H1 (cell line): ENCODE data around the gene SIGLEC12. TPM values are rescaled to one million over a fixed set of nuclear protein-coding genes. Genes with fewer than 3 reads are reported as not detected.

Experiments
- CEBPB ChIP-seq: IDR thresholded peaks from 2 replicates; pipeline ENCODE4 v1.6.1; 2012; ENCODE audit warnings: low read depth, low read length
- CHD1 ChIP-seq: IDR thresholded peaks from 2 replicates; pipeline ENCODE4 v1.6.1; 2012; ENCODE audit warnings: low read depth, low read length, improper control_type of control experiment
- HDAC2 ChIP-seq, 2 experiments: fragments of 300-600 bp in 1 of 2; sonication (generic) in 1 of 2; IDR thresholded peaks; 2 replicates each; pipeline ENCODE4 v1.6.1; 2011 to 2012; ENCODE audit warnings: low read depth in 2 of 2, low read length in 2 of 2, mild to moderate bottlenecking in 2 of 2, moderate library complexity in 2 of 2, borderline replicate concordance in 1 of 2, inconsistent platforms in 1 of 2
- polyA plus RNA-seq, 7 experiments: library from polyadenylated mRNA; depleted of rRNA in 3 of 7; stranded (reverse) in 5 of 7; unstranded in 2 of 7; fragments of >200 nt in 5 of 7; fragments of 200-250 nt in 2 of 7; gene quantifications; 1 replicate in 5 of 7; 2 replicates in 1 of 7; 4 replicates in 1 of 7; pipeline versions ENCODE4 v1.2.1 to v1.2.3, GENCODE V29; 2011 to 2013; ENCODE audit warnings: missing spikeins in 2 of 7, mixed read lengths in 2 of 7
- total RNA-seq: library from RNA; stranded (reverse); fragmentation: NEBNext Ultra II Directional; extraction: Animal tissue kit (Norgen Biotek cat#: 25700); gene quantifications from 2 replicates; pipeline ENCODE4 v1.2.1, GENCODE V29; 2021

SIGLEC12 gene
- total and polyA plus RNA-seq, 2 of the 8 experiments (the other 6 are each of a cell fraction or from before 2014, with no cell fraction given): not detected

- TF ChIP-seq HDAC2 (IDR thresholded peaks at IDR 0.05; ENCODE audit: borderline replicate concordance in 1 of 2, low read depth in 2 of 2, low read length in 2 of 2): no peak
- TF ChIP-seq CEBPB: no peak
- no peak for TF ChIP-seq CHD1
Observed at GRCh38 chr19:51548891-51549305, 47.3 kb upstream of the SIGLEC12 start (continued).
